ENCODE data around the gene ZNF385C. TPM values are rescaled to one million over a fixed set of nuclear protein-coding genes. Genes with fewer than 3 reads are reported as not detected.

ZNF385C gene
- total RNA-seq, 1 donor from 2014 or later = 1.3 TPM

- DNase-seq (ENCODE audit: low spot score) = no peak
- Mint-ChIP-seq H3K36me3 (ENCODE audit: low read depth, unreplicated experiment) (peaks cover 17% of the 10 kb centered on the region), H3K27me3 (ENCODE audit: unreplicated experiment) (no peaks in the 10 kb centered on the region), H3K4me1 (ENCODE audit: unreplicated experiment) (peaks cover 4% of the 10 kb centered on the region), H3K4me3 (ENCODE audit: unreplicated experiment) (no peak overlapping the region), H3K27ac (ENCODE audit: unreplicated experiment) (no peak overlapping the region), H3K9me3 (ENCODE audit: unreplicated experiment) (no peaks in the 10 kb centered on the region)
- TF ChIP-seq CTCF (IDR thresholded peaks at IDR 0.05; ENCODE audit: unreplicated experiment) = no peak
These were observed 96.0 kb downstream of the ZNF385C start for GRCh38 chr17:42002175-42002791.

- Mint-ChIP-seq H3K9me3 (ENCODE audit: unreplicated experiment) (no peaks in the 10 kb centered on the region), H3K36me3 (ENCODE audit: low read depth, unreplicated experiment) (peaks cover 17% of the 10 kb centered on the region), H3K27me3 (ENCODE audit: unreplicated experiment) (no peaks in the 10 kb centered on the region), H3K4me3 (ENCODE audit: unreplicated experiment) (no peak overlapping the region), H3K4me1 (ENCODE audit: unreplicated experiment) (peaks cover 4% of the 10 kb centered on the region), H3K27ac (ENCODE audit: unreplicated experiment) (no peak overlapping the region)
- no peak for TF ChIP-seq CTCF (IDR thresholded peaks at IDR 0.05; ENCODE audit: unreplicated experiment)
- DNase-seq (ENCODE audit: low spot score) = no peak
These were observed 96.5 kb downstream of the ZNF385C start for GRCh38 chr17:42001729-42002128.

- DNase-seq (ENCODE audit: low spot score) = no peak
- no peak for TF ChIP-seq CTCF (IDR thresholded peaks at IDR 0.05; ENCODE audit: unreplicated experiment)
- Mint-ChIP-seq H3K27me3 (ENCODE audit: unreplicated experiment) (no peaks in the 10 kb centered on the region), H3K36me3 (ENCODE audit: low read depth, unreplicated experiment) (peaks cover 26% of the 10 kb centered on the region), H3K27ac (ENCODE audit: unreplicated experiment) (no peak overlapping the region), H3K9me3 (ENCODE audit: unreplicated experiment) (no peaks in the 10 kb centered on the region), H3K4me3 (ENCODE audit: unreplicated experiment) (no peak overlapping the region), H3K4me1 (ENCODE audit: unreplicated experiment) (peaks cover 4% of the 10 kb centered on the region)
These were observed 97.7 kb downstream of the ZNF385C start for GRCh38 chr17:42000413-42001133.

GRCh38 chr17:41998497-41998896 lies 99.8 kb downstream of the ZNF385C start:
- no peak for DNase-seq (ENCODE audit: low spot score)
- no peak for TF ChIP-seq CTCF (IDR thresholded peaks at IDR 0.05; ENCODE audit: unreplicated experiment)
- H3K4me3 Mint-ChIP-seq (ENCODE audit: unreplicated experiment) = no peak overlapping the region
- H3K27ac Mint-ChIP-seq (ENCODE audit: unreplicated experiment) = no peak overlapping the region
- H3K4me1 Mint-ChIP-seq (ENCODE audit: unreplicated experiment) = peaks cover 4% of the 10 kb centered on the region
- no peaks in the 10 kb centered on the region for H3K27me3 Mint-ChIP-seq (ENCODE audit: unreplicated experiment)
- peaks cover 36% of the 10 kb centered on the region for H3K36me3 Mint-ChIP-seq (ENCODE audit: low read depth, unreplicated experiment)
- H3K9me3 Mint-ChIP-seq (ENCODE audit: unreplicated experiment) = no peaks in the 10 kb centered on the region

GRCh38 chr17:41996855-41997164 lies 101.5 kb downstream of the ZNF385C start:
- no peak for TF ChIP-seq CTCF (IDR thresholded peaks at IDR 0.05; ENCODE audit: unreplicated experiment)
- no peaks in the 10 kb centered on the region for H3K4me1 Mint-ChIP-seq (ENCODE audit: unreplicated experiment)
- H3K9me3 Mint-ChIP-seq (ENCODE audit: unreplicated experiment) = no peaks in the 10 kb centered on the region
- H3K27me3 Mint-ChIP-seq (ENCODE audit: unreplicated experiment) = no peaks in the 10 kb centered on the region
- peaks cover 45% of the 10 kb centered on the region for H3K36me3 Mint-ChIP-seq (ENCODE audit: low read depth, unreplicated experiment)
- no peak overlapping the region for H3K27ac Mint-ChIP-seq (ENCODE audit: unreplicated experiment)
- no peak overlapping the region for H3K4me3 Mint-ChIP-seq (ENCODE audit: unreplicated experiment)
- DNase-seq (ENCODE audit: low spot score) = no peak

Data from endothelial cell (in vitro differentiated cells).